DOHH2 (cell line): ENCODE measurements around the gene KCNJ4.

Experiments used
- EZH2phosphoT487 ChIP-seq: fragments of 200-600 bp; sonication (generic); IDR thresholded peaks from 2 replicates; pipeline ENCODE4 v1.6.1; 2017; ENCODE audit warnings: borderline replicate concordance, mild to moderate bottlenecking, antibody characterized with exemption, low read length, moderate library complexity, mixed read lengths
- TF ChIP-seq, protein P1 (sequence below): fragments of 200-600 bp; sonication (generic); IDR thresholded peaks from one replicate; pipeline ENCODE4 v1.5.1; 2014; ENCODE audit warnings: antibody characterized with exemption, mild to moderate bottlenecking, low read depth, low read length; ENCODE audit not compliant: poor library complexity, severe bottlenecking

DNA sequence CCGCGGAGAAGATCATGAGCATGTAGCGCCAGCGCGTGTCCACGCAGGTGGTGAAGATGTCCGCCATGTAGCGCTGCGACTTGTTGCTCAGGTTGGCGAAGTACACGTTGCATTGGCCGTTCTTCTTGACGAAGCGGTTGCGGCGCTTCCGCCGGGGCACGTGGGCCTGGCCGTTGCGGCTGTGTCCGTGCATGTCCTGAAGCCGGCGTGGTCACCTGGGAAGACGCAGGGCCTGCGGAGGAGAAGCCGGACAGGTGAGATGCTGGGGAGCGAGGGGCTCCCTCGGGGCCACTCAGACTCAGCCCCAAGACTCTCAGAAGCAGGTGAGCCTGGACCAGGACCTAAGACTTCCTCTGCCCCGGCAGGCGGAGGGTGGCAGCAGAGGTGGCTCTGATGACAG lies 27.1 kb downstream of the KCNJ4 start:
- TF ChIP-seq, protein P1, sequence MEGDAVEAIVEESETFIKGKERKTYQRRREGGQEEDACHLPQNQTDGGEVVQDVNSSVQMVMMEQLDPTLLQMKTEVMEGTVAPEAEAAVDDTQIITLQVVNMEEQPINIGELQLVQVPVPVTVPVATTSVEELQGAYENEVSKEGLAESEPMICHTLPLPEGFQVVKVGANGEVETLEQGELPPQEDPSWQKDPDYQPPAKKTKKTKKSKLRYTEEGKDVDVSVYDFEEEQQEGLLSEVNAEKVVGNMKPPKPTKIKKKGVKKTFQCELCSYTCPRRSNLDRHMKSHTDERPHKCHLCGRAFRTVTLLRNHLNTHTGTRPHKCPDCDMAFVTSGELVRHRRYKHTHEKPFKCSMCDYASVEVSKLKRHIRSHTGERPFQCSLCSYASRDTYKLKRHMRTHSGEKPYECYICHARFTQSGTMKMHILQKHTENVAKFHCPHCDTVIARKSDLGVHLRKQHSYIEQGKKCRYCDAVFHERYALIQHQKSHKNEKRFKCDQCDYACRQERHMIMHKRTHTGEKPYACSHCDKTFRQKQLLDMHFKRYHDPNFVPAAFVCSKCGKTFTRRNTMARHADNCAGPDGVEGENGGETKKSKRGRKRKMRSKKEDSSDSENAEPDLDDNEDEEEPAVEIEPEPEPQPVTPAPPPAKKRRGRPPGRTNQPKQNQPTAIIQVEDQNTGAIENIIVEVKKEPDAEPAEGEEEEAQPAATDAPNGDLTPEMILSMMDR = no peak
- no peak for TF ChIP-seq EZH2phosphoT487
